SK-N-SH (cell line): ENCODE data around the gene CDC6. TPM values are rescaled to one million over a fixed set of nuclear protein-coding genes. Genes with fewer than 3 reads are reported as not detected.

ENCODE experiments used
- CTCF ChIA-PET: fragments of 300-600, 350-600 bp; formaldehyde crosslinking; extraction: SDS; loops from one replicate; lab custom pipeline; 2021; lab: Yijun Ruan, JAX
- POLR2A ChIA-PET: fragments of 350-600 bp; sonication (Branson Sonifier 250); formaldehyde crosslinking; extraction: SDS; loops from one replicate; lab custom pipeline; 2020; ENCODE audit warnings: antibody characterized with exemption, inconsistent platforms; lab: Yijun Ruan, JAX
- DNase-seq: peaks from one replicate; pipeline ENCODE4 v3.0.0; 2012
- H2AFZ ChIP-seq: fragments of 200-600 bp; sonication (generic); 2 replicates; pipeline ENCODE4 v1.8.1; 2016; ENCODE audit warnings: antibody characterized with exemption, mild to moderate bottlenecking, low read depth
- H3F3A ChIP-seq: fragments of 200-600 bp; sonication (generic); replicated peaks from 2 replicates; pipeline ENCODE3; 2016; ENCODE audit warnings: antibody characterized with exemption, mild to moderate bottlenecking; ENCODE audit not compliant: insufficient read depth
- H3K27ac ChIP-seq, 2 experiments: fragments of 200-500 bp in 1 of 2; fragments of 200-600 bp in 1 of 2; sonication (Bioruptor generic) in 1 of 2; sonication (generic), shearing (Covaris generic) in 1 of 2; 2 replicates each; pipeline versions ENCODE4 v1.5.1 to v1.6.1; 2014 to 2016; ENCODE audit warnings: low read depth in 2 of 2, inconsistent platforms in 1 of 2, low read length in 1 of 2, mild to moderate bottlenecking in 1 of 2, mixed read lengths in 1 of 2
- H3K27me3 ChIP-seq: fragments of 200-600 bp; sonication (generic), shearing (Covaris generic); 2 replicates; pipeline ENCODE4 v1.6.1; 2016; ENCODE audit warnings: mixed run types; ENCODE audit not compliant: insufficient read depth
- H3K36me3 ChIP-seq, 2 experiments: fragments of 200-500 bp in 1 of 2; fragments of 200-600 bp in 1 of 2; sonication (Bioruptor generic) in 1 of 2; sonication (generic) in 1 of 2; replicated peaks in 1 of 2; 2 replicates each; pipeline versions ENCODE3 to v1.5.1; 2014 to 2016; ENCODE audit warnings: low read length in 1 of 2, mild to moderate bottlenecking in 1 of 2; ENCODE audit not compliant: insufficient read depth in 2 of 2, control insufficient read depth in 1 of 2
- H3K4me1 ChIP-seq, 2 experiments: fragments of 200-500 bp in 1 of 2; fragments of 200-600 bp in 1 of 2; sonication (Bioruptor generic) in 1 of 2; sonication (generic), shearing (Covaris generic) in 1 of 2; 2 replicates each; pipeline versions ENCODE4 v1.5.1 to v1.6.1; 2014 to 2016; ENCODE audit warnings: low read depth in 1 of 2, low read length in 1 of 2, mixed run types in 1 of 2; ENCODE audit not compliant: insufficient read depth in 2 of 2, control insufficient read depth in 1 of 2
- H3K4me2 ChIP-seq: fragments of 200-600 bp; sonication (generic), shearing (Covaris generic); 2 replicates; pipeline ENCODE4 v1.6.1; 2017; ENCODE audit warnings: mixed run types
- H3K4me3 ChIP-seq, 2 experiments: fragments of 200-500 bp in 1 of 2; fragments of 200-600 bp in 1 of 2; sonication (Bioruptor generic) in 1 of 2; sonication (generic), shearing (Covaris generic) in 1 of 2; 2 replicates each; pipeline versions ENCODE4 v1.5.1 to v1.8.1; 2014 to 2016; ENCODE audit warnings: low read depth in 2 of 2, inconsistent platforms in 1 of 2, low read length in 1 of 2, mild to moderate bottlenecking in 1 of 2, mixed read lengths in 1 of 2, moderate library complexity in 1 of 2
- H3K79me2 ChIP-seq: fragments of 200-600 bp; sonication (generic); 2 replicates; pipeline ENCODE4 v1.8.1; 2017; ENCODE audit warnings: mild to moderate bottlenecking; ENCODE audit not compliant: insufficient read depth
- H3K9ac ChIP-seq: fragments of 200-600 bp; sonication (generic); 2 replicates; pipeline ENCODE4 v1.6.1; 2017; ENCODE audit warnings: mixed run types
- H3K9me2 ChIP-seq: fragments of 200-600 bp; sonication (generic); 2 replicates; pipeline ENCODE4 v1.6.1; 2017; ENCODE audit warnings: mixed run types
- H3K9me3 ChIP-seq: fragments of 200-600 bp; sonication (generic); 2 replicates; pipeline ENCODE4 v1.6.1; 2017; ENCODE audit warnings: mixed run types, mild to moderate bottlenecking, moderate library complexity
- H4K20me1 ChIP-seq: fragments of 200-600 bp; sonication (generic); 2 replicates; pipeline ENCODE4 v1.6.1; 2017; ENCODE audit warnings: mild to moderate bottlenecking, mixed run types; ENCODE audit not compliant: insufficient read depth
- ELF1 ChIP-seq: IDR thresholded peaks from 2 replicates; pipeline ENCODE4 v1.4.0; 2012
- EP300 ChIP-seq, 2 experiments: IDR thresholded peaks; 2 replicates each; pipeline versions ENCODE4 v1.4.0 to v1.6.1; 2012; ENCODE audit warnings: borderline replicate concordance in 1 of 2, low read depth in 1 of 2, low read length in 1 of 2
- EZH2phosphoT487 ChIP-seq: fragments of 200-600 bp; sonication (generic); IDR thresholded peaks from 2 replicates; pipeline ENCODE4 v1.6.1; 2017; ENCODE audit warnings: low read depth, mixed run types, mild to moderate bottlenecking, antibody characterized with exemption, moderate library complexity, borderline replicate concordance
- FOXM1 ChIP-seq: IDR thresholded peaks from 2 replicates; pipeline ENCODE4 v1.4.0; 2012; ENCODE audit warnings: low read depth, mild to moderate bottlenecking
- GABPA ChIP-seq: IDR thresholded peaks from 2 replicates; pipeline ENCODE4 v1.4.0; 2012; ENCODE audit warnings: low read depth, mild to moderate bottlenecking
- JUND ChIP-seq: IDR thresholded peaks from 2 replicates; pipeline ENCODE4 v1.4.0; 2012
- MXI1 ChIP-seq: IDR thresholded peaks from 2 replicates; pipeline ENCODE4 v1.6.1; 2012; ENCODE audit warnings: mild to moderate bottlenecking, low read depth, low read length, improper control_type of control experiment
- RAD21 ChIP-seq: IDR thresholded peaks from 2 replicates; pipeline ENCODE4 v1.6.1; 2012; ENCODE audit warnings: mild to moderate bottlenecking, low read length
- RXRA ChIP-seq: IDR thresholded peaks from 2 replicates; pipeline ENCODE4 v1.4.0; 2012; ENCODE audit warnings: low read depth, mild to moderate bottlenecking, borderline replicate concordance
- SMC3 ChIP-seq: IDR thresholded peaks from 2 replicates; pipeline ENCODE4 v1.6.1; 2012; ENCODE audit warnings: low read depth, low read length, improper control_type of control experiment
- WGBS: methylation state at CpG from one replicate; pipeline ENCODE4 v1.1.6; 2017; ENCODE audit warnings: low lambda C conversion rate; 5-methylcytosine and 5-hydroxymethylcytosine counted together
- polyA plus RNA-seq, 3 experiments: library from polyadenylated mRNA; depleted of rRNA; stranded (reverse); fragments of >200 nt; gene quantifications; 2 replicates each; pipeline ENCODE4 v1.2.3, GENCODE V29; 2012
- TF ChIP-seq, protein P1 (sequence below): IDR thresholded peaks from 2 replicates; pipeline ENCODE4 v1.4.0; 2012; ENCODE audit warnings: low read depth, borderline replicate concordance
- TF ChIP-seq, protein P2 (sequence below): fragments of 200-600 bp; sonication (generic); IDR thresholded peaks from 2 replicates; pipeline ENCODE4 v1.6.1; 2017; ENCODE audit warnings: antibody characterized with exemption, mild to moderate bottlenecking, moderate library complexity
- TF ChIP-seq, protein P3 (sequence below): IDR thresholded peaks from 2 replicates; pipeline ENCODE4 v1.6.1; 2012; ENCODE audit warnings: mild to moderate bottlenecking, low read depth, low read length, moderate library complexity
- TF ChIP-seq, protein P4 (sequence below): IDR thresholded peaks from 2 replicates; pipeline ENCODE4; 2012

Gene CDC6
- polyA plus RNA-seq, 1 of the 3 experiments (the other 2 are of a cell fraction), result 12.7 TPM

DNA sequence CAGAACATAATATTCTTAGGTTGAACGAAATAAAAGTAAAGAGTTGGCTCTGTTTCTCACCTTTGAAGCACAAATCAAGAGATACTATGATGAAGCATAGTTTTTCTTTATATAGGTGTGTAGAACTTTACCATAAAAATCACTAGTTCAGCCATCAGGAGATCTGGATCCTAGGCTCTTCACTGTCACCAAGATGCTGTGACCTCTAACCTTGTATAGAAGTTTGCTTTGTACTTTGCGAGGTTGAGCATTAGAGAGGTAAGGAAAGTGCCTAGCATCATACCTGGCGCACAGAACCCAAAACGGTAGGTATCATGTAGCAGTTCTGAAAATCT, 553 bp upstream of the CDC6 start:
- TF ChIP-seq JUND (no peak), EZH2phosphoT487 (no peak), ELF1 (no peak)
- TF ChIP-seq, protein P1, sequence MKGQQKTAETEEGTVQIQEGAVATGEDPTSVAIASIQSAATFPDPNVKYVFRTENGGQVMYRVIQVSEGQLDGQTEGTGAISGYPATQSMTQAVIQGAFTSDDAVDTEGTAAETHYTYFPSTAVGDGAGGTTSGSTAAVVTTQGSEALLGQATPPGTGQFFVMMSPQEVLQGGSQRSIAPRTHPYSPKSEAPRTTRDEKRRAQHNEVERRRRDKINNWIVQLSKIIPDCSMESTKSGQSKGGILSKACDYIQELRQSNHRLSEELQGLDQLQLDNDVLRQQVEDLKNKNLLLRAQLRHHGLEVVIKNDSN, result no peak
- TF ChIP-seq, protein P2, sequence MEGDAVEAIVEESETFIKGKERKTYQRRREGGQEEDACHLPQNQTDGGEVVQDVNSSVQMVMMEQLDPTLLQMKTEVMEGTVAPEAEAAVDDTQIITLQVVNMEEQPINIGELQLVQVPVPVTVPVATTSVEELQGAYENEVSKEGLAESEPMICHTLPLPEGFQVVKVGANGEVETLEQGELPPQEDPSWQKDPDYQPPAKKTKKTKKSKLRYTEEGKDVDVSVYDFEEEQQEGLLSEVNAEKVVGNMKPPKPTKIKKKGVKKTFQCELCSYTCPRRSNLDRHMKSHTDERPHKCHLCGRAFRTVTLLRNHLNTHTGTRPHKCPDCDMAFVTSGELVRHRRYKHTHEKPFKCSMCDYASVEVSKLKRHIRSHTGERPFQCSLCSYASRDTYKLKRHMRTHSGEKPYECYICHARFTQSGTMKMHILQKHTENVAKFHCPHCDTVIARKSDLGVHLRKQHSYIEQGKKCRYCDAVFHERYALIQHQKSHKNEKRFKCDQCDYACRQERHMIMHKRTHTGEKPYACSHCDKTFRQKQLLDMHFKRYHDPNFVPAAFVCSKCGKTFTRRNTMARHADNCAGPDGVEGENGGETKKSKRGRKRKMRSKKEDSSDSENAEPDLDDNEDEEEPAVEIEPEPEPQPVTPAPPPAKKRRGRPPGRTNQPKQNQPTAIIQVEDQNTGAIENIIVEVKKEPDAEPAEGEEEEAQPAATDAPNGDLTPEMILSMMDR, result no peak
- TF ChIP-seq, protein P3, sequence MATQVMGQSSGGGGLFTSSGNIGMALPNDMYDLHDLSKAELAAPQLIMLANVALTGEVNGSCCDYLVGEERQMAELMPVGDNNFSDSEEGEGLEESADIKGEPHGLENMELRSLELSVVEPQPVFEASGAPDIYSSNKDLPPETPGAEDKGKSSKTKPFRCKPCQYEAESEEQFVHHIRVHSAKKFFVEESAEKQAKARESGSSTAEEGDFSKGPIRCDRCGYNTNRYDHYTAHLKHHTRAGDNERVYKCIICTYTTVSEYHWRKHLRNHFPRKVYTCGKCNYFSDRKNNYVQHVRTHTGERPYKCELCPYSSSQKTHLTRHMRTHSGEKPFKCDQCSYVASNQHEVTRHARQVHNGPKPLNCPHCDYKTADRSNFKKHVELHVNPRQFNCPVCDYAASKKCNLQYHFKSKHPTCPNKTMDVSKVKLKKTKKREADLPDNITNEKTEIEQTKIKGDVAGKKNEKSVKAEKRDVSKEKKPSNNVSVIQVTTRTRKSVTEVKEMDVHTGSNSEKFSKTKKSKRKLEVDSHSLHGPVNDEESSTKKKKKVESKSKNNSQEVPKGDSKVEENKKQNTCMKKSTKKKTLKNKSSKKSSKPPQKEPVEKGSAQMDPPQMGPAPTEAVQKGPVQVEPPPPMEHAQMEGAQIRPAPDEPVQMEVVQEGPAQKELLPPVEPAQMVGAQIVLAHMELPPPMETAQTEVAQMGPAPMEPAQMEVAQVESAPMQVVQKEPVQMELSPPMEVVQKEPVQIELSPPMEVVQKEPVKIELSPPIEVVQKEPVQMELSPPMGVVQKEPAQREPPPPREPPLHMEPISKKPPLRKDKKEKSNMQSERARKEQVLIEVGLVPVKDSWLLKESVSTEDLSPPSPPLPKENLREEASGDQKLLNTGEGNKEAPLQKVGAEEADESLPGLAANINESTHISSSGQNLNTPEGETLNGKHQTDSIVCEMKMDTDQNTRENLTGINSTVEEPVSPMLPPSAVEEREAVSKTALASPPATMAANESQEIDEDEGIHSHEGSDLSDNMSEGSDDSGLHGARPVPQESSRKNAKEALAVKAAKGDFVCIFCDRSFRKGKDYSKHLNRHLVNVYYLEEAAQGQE, result no peak
- TF ChIP-seq, all 33 proteins: peak for 0
- Histone ChIP-seq H3K4me3 (peak overlapping the region in 1 of 2 experiments; percentile 13; a peak in 1 of 4 replicates), H3K4me2 (0 out of 2 replicates have a peak overlapping the region, but pooled peaks have one; percentile 23), H3K79me2 (peaks cover 30% of the 10 kb centered on the region), H3K9me2 (no peaks in the 10 kb centered on the region), H3K36me3 (peaks cover 10 to 14% of the 10 kb centered on the region in 2 experiments), H3K27me3 (no peaks in the 10 kb centered on the region), H3K27ac (peak overlapping the region in 1 of 2 experiments; percentile 18; a peak in 1 of 4 replicates), H3F3A (peaks cover 38% of the 10 kb centered on the region), H4K20me1 (no peaks in the 10 kb centered on the region), H3K9me3 (no peaks in the 10 kb centered on the region), H2AFZ (no peak overlapping the region; the same call in 1 of the 2 replicates), H3K9ac (no peak overlapping the region), H3K4me1 (peaks cover 7 to 11% of the 10 kb centered on the region in 2 experiments; a peak in 3 of 4 replicates)
- WGBS, result 43% methylated on average over 4 of the region's 4 CpGs
- POLR2A ChIA-PET, result no interaction called here
- CTCF ChIA-PET, result interaction anchor here (1.5 kb wide), 1 partner anchor 95 kb away, joined by 8 read pairs; no protein-coding TSS in a partner anchor
- no peak for DNase-seq

DNA sequence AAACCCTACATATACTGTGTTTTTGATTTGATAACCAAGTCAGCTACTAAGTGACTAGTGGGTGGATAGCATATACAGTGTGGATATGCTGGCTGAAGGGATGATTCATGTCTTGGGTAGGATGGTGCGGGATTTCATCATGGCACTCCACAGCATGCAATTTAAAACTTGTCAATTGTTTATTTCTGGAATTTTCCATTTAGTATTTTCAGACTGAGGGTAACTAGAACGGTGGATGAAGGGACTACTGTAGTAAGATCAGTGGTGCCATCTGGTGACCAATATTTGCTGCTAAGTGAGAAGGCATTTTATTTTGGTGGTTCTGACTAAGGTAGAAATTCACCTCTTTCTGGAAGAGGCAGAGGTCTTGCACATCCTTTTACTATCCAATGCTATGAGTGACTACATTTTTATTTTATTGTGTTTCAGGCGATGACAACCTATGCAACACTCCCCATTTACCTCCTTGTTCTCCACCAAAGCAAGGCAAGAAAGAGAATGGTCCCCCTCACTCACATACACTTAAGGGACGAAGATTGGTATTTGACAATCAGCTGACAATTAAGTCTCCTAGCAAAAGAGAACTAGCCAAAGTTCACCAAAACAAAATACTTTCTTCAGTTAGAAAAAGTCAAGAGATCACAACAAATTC, 3.1 kb downstream of the CDC6 start:
- H2AFZ ChIP-seq, result no peak overlapping the region
- H3K4me2 ChIP-seq, result no peak overlapping the region
- POLR2A ChIA-PET, result no interaction called here
- WGBS, result 54% methylated on average over 4 of the region's 4 CpGs
- H3F3A ChIP-seq, result peaks cover 11% of the 10 kb centered on the region
- peaks cover 30% of the 10 kb centered on the region for H3K79me2 ChIP-seq
- no peaks in the 10 kb centered on the region for H3K9me3 ChIP-seq
- H3K9ac ChIP-seq, result no peak overlapping the region
- no peaks in the 10 kb centered on the region for H3K27me3 ChIP-seq
- no peaks in the 10 kb centered on the region for H3K9me2 ChIP-seq
- H3K27ac ChIP-seq, result peak overlapping the region; percentile 9 to 16; a peak in 2 of 4 replicates
- CTCF ChIA-PET, result interaction anchor here (0.5 to 36.0 kb wide), 29 partner anchors 9 to 275 kb away, joined by 3 to 1706 read pairs (median 4); partner anchors contain the start of genes CSF3, GJD3 and WIPF2
- H3K4me3 ChIP-seq, result no peak overlapping the region
- H3K36me3 ChIP-seq, result peaks cover 27 to 29% of the 10 kb centered on the region in 2 experiments
- H4K20me1 ChIP-seq, result no peaks in the 10 kb centered on the region
- DNase-seq, result peak; percentile 45
- peaks cover 0 to 7% of the 10 kb centered on the region in 2 experiments; a peak in 2 of 4 replicates for H3K4me1 ChIP-seq
- TF ChIP-seq SMC3 (peak; percentile 85), EP300 (IDR thresholded peaks at IDR 0.05; ENCODE audit: borderline replicate concordance in 1 of 2, low read depth in 1 of 2, low read length in 1 of 2) (no peak), RAD21 (peak; percentile 86), EZH2phosphoT487 (no peak), GABPA (no peak), RXRA (no peak), MXI1 (no peak), FOXM1 (no peak)
- TF ChIP-seq, protein P3, result no peak
- TF ChIP-seq, protein P4, sequence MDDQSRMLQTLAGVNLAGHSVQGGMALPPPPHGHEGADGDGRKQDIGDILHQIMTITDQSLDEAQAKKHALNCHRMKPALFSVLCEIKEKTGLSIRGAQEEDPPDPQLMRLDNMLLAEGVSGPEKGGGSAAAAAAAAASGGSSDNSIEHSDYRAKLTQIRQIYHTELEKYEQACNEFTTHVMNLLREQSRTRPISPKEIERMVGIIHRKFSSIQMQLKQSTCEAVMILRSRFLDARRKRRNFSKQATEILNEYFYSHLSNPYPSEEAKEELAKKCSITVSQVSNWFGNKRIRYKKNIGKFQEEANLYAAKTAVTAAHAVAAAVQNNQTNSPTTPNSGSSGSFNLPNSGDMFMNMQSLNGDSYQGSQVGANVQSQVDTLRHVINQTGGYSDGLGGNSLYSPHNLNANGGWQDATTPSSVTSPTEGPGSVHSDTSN, result no peak
